HepG2 (cell line): ENCODE measurements around the gene TYROBP. TPM values are rescaled to one million over a fixed set of nuclear protein-coding genes. Genes with fewer than 3 reads are reported as not detected.

Experiments
- ATAC-seq: fragments of 200-7000 bp; cut with Tn5 transposase; 3 replicates; pipeline ENCODE4 v1.9.1; 2020; ENCODE audit warnings: mild to moderate bottlenecking, moderate library complexity
- BruUV-seq: library from RNA; stranded (reverse); fragments of 400-500 nt; replicated peaks from 2 replicates; lab custom pipeline; 2021; lab: Mats Ljungman, UMichigan
- CTCF ChIA-PET: fragments of 300-600 bp; formaldehyde crosslinking; extraction: SDS; loops from one replicate; lab custom pipeline; 2021; ENCODE audit warnings: low total read pairs, inconsistent platforms, low intra/inter-chr PET ratio; lab: Yijun Ruan, JAX
- POLR2A ChIA-PET: fragments of 350-600 bp; sonication (Branson Sonifier 250); formaldehyde crosslinking; loops from one replicate; lab custom pipeline; 2020; ENCODE audit warnings: antibody characterized with exemption, inconsistent platforms; lab: Yijun Ruan, JAX
- DNase-seq: peaks from one replicate; pipeline ENCODE4 v3.0.0-alpha.2; 2015; ENCODE audit warnings: low spot score
- FAIRE-seq: peaks from 3 replicates; lab custom pipeline; 2011; peaks lifted over from hg19 to GRCh38; lab: Jason Lieb, UNC
- H2AFZ ChIP-seq: one replicate; pipeline ENCODE4 v1.6.1; 2011; ENCODE audit warnings: low read length, inconsistent platforms
- H3K27ac ChIP-seq: fragments of 300-600 bp; 3 replicates; pipeline ENCODE4 v1.8.0; 2011; ENCODE audit warnings: mixed run types, mild to moderate bottlenecking, mixed read lengths, low read length, inconsistent platforms; ENCODE audit not compliant: insufficient read depth; ENCODE audit errors: extremely low read length
- H3K27me3 ChIP-seq, 2 experiments: fragments of 200-600 bp in 1 of 2; 2 replicates in 1 of 2; 3 replicates in 1 of 2; pipeline versions ENCODE4 v1.6.0 to v1.8.0; 2011; ENCODE audit warnings: low read length in 2 of 2, mild to moderate bottlenecking in 2 of 2, moderate library complexity in 2 of 2, inconsistent platforms in 1 of 2; ENCODE audit not compliant: insufficient read depth in 2 of 2, control insufficient read depth in 1 of 2
- H3K36me3 ChIP-seq, 2 experiments: fragments of 200-600 bp in 1 of 2; replicated peaks in 1 of 2; 2 replicates in 1 of 2; 3 replicates in 1 of 2; pipeline versions ENCODE4 v1.5.1 to v1.8.0; 2011; ENCODE audit warnings: low read length in 2 of 2, inconsistent platforms in 1 of 2; ENCODE audit not compliant: insufficient read depth in 2 of 2, control insufficient read depth in 1 of 2
- H3K4me1 ChIP-seq: 2 replicates; pipeline ENCODE4 v1.5.1; 2012; ENCODE audit warnings: low read length, inconsistent platforms; ENCODE audit not compliant: insufficient read depth
- H3K4me2 ChIP-seq: 2 replicates; pipeline ENCODE4 v1.6.0; 2011; ENCODE audit warnings: low read depth, low read length, inconsistent platforms
- H3K4me3 ChIP-seq, 3 experiments: fragments of 200-600 bp in 1 of 3; sonication (generic), shearing (Covaris generic) in 1 of 3; replicated peaks in 1 of 3; 2 replicates each; pipeline ENCODE4 v1.5.1; 2011 to 2016; ENCODE audit warnings: low read length in 3 of 3, inconsistent platforms in 2 of 3, low read depth in 2 of 3, mild to moderate bottlenecking in 2 of 3, control low read depth in 1 of 3, mixed read lengths in 1 of 3; ENCODE audit not compliant: insufficient read depth in 1 of 3
- H3K79me2 ChIP-seq: one replicate; pipeline ENCODE4 v1.6.1; 2011; ENCODE audit warnings: low read length, inconsistent platforms; ENCODE audit not compliant: insufficient read depth
- H3K9ac ChIP-seq: 2 replicates; pipeline ENCODE4 v1.6.0; 2011; ENCODE audit warnings: mild to moderate bottlenecking, low read depth, low read length, inconsistent platforms; ENCODE audit not compliant: insufficient read depth
- H3K9me3 ChIP-seq: 2 replicates; pipeline ENCODE4 v1.5.1; 2012; ENCODE audit warnings: mild to moderate bottlenecking, low read length
- H4K20me1 ChIP-seq: 2 replicates; pipeline ENCODE4 v1.6.0; 2011; ENCODE audit warnings: inconsistent platforms, mild to moderate bottlenecking, low read length, moderate library complexity; ENCODE audit not compliant: insufficient read depth
- GPN1 ChIP-seq: sonication (generic); formaldehyde crosslinking; IDR thresholded peaks from 2 replicates; pipeline ENCODE4 v1.5.1; 2020; ENCODE audit warnings: missing genetic modification reagents, borderline replicate concordance
- JUNB ChIP-seq: sonication (generic); formaldehyde crosslinking; IDR thresholded peaks from 2 replicates; pipeline ENCODE4 v1.8.0; 2022; ENCODE audit warnings: missing genetic modification reagents, mild to moderate bottlenecking, borderline replicate concordance
- PCBP1 ChIP-seq: fragments of 200-400 bp; formaldehyde crosslinking; IDR thresholded peaks from 2 replicates; pipeline ENCODE4 v1.6.1; 2017; ENCODE audit warnings: mild to moderate bottlenecking, low read depth, low read length, borderline replicate concordance
- RBM22 ChIP-seq: fragments of 200-400 bp; formaldehyde crosslinking; optimal IDR thresholded peaks from 2 replicates; pipeline ENCODE3; 2017; ENCODE audit warnings: mild to moderate bottlenecking, low read length, moderate library complexity
- SRF ChIP-seq: IDR thresholded peaks from 2 replicates; pipeline ENCODE4 v1.6.1; 2011; ENCODE audit warnings: mild to moderate bottlenecking, low read depth, low read length, moderate library complexity
- SSRP1 ChIP-seq: IDR thresholded peaks from 2 replicates; pipeline ENCODE4 v1.6.1; 2016; ENCODE audit warnings: control low read depth
- STAG1 ChIP-seq: sonication (generic); formaldehyde crosslinking; IDR thresholded peaks from 2 replicates; pipeline ENCODE4 v1.4.0; 2020; ENCODE audit warnings: missing genetic modification reagents
- THAP11 ChIP-seq: IDR thresholded peaks from 2 replicates; pipeline ENCODE4 v1.6.1; 2016; ENCODE audit warnings: missing biosample characterization, missing genetic modification reagents
- THYN1 ChIP-seq: sonication (generic); formaldehyde crosslinking; IDR thresholded peaks from 2 replicates; pipeline ENCODE4 v1.8.1; 2023; ENCODE audit warnings: low read depth, mild to moderate bottlenecking, moderate library complexity, missing genetic modification reagents, borderline replicate concordance
- ZNF501 ChIP-seq: sonication (generic); formaldehyde crosslinking; IDR thresholded peaks from 2 replicates; pipeline ENCODE4 v1.5.1; 2020; ENCODE audit warnings: mild to moderate bottlenecking, moderate library complexity, missing genetic modification reagents
- WGBS: methylation state at CpG from one replicate; pipeline ENCODE4 v1.1.6; 2017; ENCODE audit warnings: low lambda C conversion rate; 5-methylcytosine and 5-hydroxymethylcytosine counted together
- in situ Hi-C: cut with HindIII; loops from 2 replicates; pipeline ENCODE4 v1.10.0; 2017; ENCODE audit warnings: low pct_unique_long_range_greater_than_20kb; ENCODE audit not compliant: extremely low pct_ligation_motif_present
- intact Hi-C: fragments of 100-400 bp; cut with micrococcal nuclease; formaldehyde crosslinking; loops from one replicate; pipeline ENCODE4 v1.10.0; 2022; ENCODE audit not compliant: unreplicated experiment
- polyA plus RNA-seq, 8 experiments: library from polyadenylated mRNA; depleted of rRNA in 3 of 8; stranded (reverse) in 7 of 8; unstranded in 1 of 8; fragments of >200 nt; fragmentation: Illumina TruSeq in 4 of 8; extraction: Trizol in 4 of 8; gene quantifications; 2 replicates each; pipeline versions ENCODE4 v1.2.1 to v1.2.3, GENCODE V29; 2011 to 2016; ENCODE audit warnings: low read depth in 4 of 8, missing spikeins in 1 of 8, mixed read lengths in 1 of 8; ENCODE audit not compliant: insufficient read depth in 1 of 8
- total RNA-seq, 5 experiments: library from RNA; depleted of rRNA; stranded (reverse); fragments of >200 nt; fragmentation: Illumina TruSeq; extraction: Trizol; gene quantifications; 2 replicates each; pipeline ENCODE4 v1.2.3, GENCODE V29; 2016; ENCODE audit warnings: low read depth in 1 of 5
- TF ChIP-seq, protein P1 (sequence below): IDR thresholded peaks from 2 replicates; pipeline ENCODE4 v1.6.1; 2018; ENCODE audit warnings: missing genetic modification reagents
- TF ChIP-seq, protein P2 (sequence below): sonication (generic); formaldehyde crosslinking; IDR thresholded peaks from 2 replicates; pipeline ENCODE4 v1.4.0; 2020; ENCODE audit warnings: missing genetic modification reagents
- TF ChIP-seq, protein P3 (sequence below): sonication (generic); formaldehyde crosslinking; IDR thresholded peaks from 2 replicates; pipeline ENCODE4 v1.5.0; 2020; ENCODE audit warnings: mild to moderate bottlenecking, missing genetic modification reagents, borderline replicate concordance
- TF ChIP-seq, protein P4 (sequence below): sonication (generic); formaldehyde crosslinking; IDR thresholded peaks from 2 replicates; pipeline ENCODE4 v1.8.0; 2022; ENCODE audit warnings: missing genetic modification reagents, mild to moderate bottlenecking, moderate library complexity, borderline replicate concordance

TYROBP gene
- total and polyA plus RNA-seq, 2 of the 13 experiments (the other 11 are each of a cell fraction or from before 2014, with no cell fraction given) = not detected

DNA sequence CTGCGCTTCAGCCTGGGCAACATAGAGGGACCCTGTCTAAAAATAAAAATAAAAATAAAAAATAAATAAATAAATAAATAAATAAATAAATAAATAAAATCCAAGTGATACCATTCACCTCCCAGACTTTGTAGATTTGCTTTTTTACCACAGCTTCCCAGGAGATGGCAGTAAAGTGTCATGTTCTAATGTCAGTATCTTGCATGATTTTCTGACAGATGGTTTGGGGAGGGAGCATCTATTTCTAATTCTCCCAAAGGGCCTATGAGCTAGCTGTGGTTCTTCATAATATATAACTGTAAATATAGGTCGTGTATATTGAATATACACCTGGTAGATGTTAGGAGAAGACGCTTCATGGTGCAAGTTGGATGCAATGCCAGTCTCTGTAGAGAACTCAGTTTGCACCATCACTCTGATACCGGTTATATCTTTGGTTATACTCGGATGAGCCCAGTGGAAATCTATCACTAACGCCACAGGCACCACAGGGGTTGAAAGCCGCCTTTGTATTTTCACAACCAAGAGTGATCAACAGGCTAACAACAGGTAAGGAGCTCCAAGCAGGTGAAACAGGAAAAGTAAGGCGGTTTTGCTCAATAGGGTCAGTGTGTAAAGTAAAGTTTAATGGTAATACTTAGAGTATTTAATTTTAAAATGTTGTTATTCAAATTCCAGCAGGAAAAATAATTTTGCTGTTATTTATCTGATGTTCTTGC lies 25.8 kb downstream of the TYROBP start:
- no peak for ATAC-seq
- CTCF ChIA-PET = interaction anchor here (0.7 to 2.4 kb wide), 2 partner anchors 50 to 189 kb away, joined by 4 to 36 read pairs; no protein-coding TSS in a partner anchor
- no peak for FAIRE-seq
- no peak overlapping the region for H3K27ac ChIP-seq
- intact Hi-C loops = loop anchor here (1.0 kb wide), 1 partner anchor 49 kb away; no protein-coding TSS in a partner anchor
- DNase-seq = peak; percentile 64
- in situ Hi-C loops = loop anchor here (10.0 kb wide), 1 partner anchor 53 kb away; the partner anchor contains the start of gene LRFN3
- H3K4me2 ChIP-seq = no peak overlapping the region
- H3K9me3 ChIP-seq = no peaks in the 10 kb centered on the region
- no peak overlapping the region for H3K9ac ChIP-seq
- 4% methylated on average over 8 of the region's 8 CpGs for WGBS
- no TSS peak for BruUV-seq
- H3K27me3 ChIP-seq = no peaks in the 10 kb centered on the region
- H2AFZ ChIP-seq = no peak overlapping the region
- H3K4me3 ChIP-seq = no peak overlapping the region
- no peaks in the 10 kb centered on the region for H3K36me3 ChIP-seq
- H4K20me1 ChIP-seq = no peaks in the 10 kb centered on the region
- H3K4me1 ChIP-seq = no peaks in the 10 kb centered on the region
- no peaks in the 10 kb centered on the region for H3K79me2 ChIP-seq
- POLR2A ChIA-PET = no interaction called here
- TF ChIP-seq, protein P1, sequence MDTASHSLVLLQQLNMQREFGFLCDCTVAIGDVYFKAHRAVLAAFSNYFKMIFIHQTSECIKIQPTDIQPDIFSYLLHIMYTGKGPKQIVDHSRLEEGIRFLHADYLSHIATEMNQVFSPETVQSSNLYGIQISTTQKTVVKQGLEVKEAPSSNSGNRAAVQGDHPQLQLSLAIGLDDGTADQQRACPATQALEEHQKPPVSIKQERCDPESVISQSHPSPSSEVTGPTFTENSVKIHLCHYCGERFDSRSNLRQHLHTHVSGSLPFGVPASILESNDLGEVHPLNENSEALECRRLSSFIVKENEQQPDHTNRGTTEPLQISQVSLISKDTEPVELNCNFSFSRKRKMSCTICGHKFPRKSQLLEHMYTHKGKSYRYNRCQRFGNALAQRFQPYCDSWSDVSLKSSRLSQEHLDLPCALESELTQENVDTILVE (CRISPR knock-in tag) = no peak
- TF ChIP-seq THYN1 (CRISPR knock-in tag) = no peak
- TF ChIP-seq PCBP1 = no peak
- TF ChIP-seq ZNF501 (CRISPR knock-in tag) = no peak
- TF ChIP-seq THAP11 (CRISPR knock-in tag) = peak; percentile 86
- no peak for TF ChIP-seq SSRP1
- TF ChIP-seq GPN1 = no peak
- peak; percentile 77 for TF ChIP-seq STAG1 (CRISPR knock-in tag)
- no peak for TF ChIP-seq SRF
- TF ChIP-seq RBM22 = no peak
- no peak for TF ChIP-seq JUNB
- TF ChIP-seq, protein P2, sequence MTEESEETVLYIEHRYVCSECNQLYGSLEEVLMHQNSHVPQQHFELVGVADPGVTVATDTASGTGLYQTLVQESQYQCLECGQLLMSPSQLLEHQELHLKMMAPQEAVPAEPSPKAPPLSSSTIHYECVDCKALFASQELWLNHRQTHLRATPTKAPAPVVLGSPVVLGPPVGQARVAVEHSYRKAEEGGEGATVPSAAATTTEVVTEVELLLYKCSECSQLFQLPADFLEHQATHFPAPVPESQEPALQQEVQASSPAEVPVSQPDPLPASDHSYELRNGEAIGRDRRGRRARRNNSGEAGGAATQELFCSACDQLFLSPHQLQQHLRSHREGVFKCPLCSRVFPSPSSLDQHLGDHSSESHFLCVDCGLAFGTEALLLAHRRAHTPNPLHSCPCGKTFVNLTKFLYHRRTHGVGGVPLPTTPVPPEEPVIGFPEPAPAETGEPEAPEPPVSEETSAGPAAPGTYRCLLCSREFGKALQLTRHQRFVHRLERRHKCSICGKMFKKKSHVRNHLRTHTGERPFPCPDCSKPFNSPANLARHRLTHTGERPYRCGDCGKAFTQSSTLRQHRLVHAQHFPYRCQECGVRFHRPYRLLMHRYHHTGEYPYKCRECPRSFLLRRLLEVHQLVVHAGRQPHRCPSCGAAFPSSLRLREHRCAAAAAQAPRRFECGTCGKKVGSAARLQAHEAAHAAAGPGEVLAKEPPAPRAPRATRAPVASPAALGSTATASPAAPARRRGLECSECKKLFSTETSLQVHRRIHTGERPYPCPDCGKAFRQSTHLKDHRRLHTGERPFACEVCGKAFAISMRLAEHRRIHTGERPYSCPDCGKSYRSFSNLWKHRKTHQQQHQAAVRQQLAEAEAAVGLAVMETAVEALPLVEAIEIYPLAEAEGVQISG (CRISPR knock-in tag) = no peak
- TF ChIP-seq, protein P3, sequence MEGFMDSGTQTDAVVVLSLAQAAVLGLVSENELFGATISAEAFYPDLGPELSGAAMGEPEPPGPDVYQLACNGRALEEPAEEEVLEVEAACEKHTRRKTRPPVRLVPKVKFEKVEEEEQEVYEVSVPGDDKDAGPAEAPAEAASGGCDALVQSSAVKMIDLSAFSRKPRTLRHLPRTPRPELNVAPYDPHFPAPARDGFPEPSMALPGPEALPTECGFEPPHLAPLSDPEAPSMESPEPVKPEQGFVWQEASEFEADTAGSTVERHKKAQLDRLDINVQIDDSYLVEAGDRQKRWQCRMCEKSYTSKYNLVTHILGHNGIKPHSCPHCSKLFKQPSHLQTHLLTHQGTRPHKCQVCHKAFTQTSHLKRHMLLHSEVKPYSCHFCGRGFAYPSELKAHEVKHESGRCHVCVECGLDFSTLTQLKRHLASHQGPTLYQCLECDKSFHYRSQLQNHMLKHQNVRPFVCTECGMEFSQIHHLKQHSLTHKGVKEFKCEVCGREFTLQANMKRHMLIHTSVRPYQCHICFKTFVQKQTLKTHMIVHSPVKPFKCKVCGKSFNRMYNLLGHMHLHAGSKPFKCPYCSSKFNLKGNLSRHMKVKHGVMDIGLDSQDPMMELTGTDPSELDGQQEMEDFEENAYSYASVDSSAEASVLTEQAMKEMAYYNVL (CRISPR knock-in tag) = no peak
- TF ChIP-seq, protein P4, sequence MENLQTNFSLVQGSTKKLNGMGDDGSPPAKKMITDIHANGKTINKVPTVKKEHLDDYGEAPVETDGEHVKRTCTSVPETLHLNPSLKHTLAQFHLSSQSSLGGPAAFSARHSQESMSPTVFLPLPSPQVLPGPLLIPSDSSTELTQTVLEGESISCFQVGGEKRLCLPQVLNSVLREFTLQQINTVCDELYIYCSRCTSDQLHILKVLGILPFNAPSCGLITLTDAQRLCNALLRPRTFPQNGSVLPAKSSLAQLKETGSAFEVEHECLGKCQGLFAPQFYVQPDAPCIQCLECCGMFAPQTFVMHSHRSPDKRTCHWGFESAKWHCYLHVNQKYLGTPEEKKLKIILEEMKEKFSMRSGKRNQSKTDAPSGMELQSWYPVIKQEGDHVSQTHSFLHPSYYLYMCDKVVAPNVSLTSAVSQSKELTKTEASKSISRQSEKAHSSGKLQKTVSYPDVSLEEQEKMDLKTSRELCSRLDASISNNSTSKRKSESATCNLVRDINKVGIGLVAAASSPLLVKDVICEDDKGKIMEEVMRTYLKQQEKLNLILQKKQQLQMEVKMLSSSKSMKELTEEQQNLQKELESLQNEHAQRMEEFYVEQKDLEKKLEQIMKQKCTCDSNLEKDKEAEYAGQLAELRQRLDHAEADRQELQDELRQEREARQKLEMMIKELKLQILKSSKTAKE (CRISPR knock-in tag) = no peak
